ENCODE results near the gene PDE4B. TPM values are rescaled to one million over a fixed set of nuclear protein-coding genes. Genes with fewer than 3 reads are reported as not detected.

PDE4B gene
- polyA plus RNA-seq, 1 donor (not counting 4 experiments of a cell fraction or from before 2014, with no cell fraction given): 0.29 TPM

GRCh38 chr1:65764052-65764451, 28.6 kb upstream of the PDE4B start:
- H3K27ac ChIP-seq (ENCODE audit: control insufficient read depth, insufficient read depth, low read length): no peak overlapping the region
- H3K9me3 ChIP-seq (ENCODE audit: control insufficient read depth, low read depth, low read length): no peaks in the 10 kb centered on the region
- H3K79me2 ChIP-seq (ENCODE audit: control insufficient read depth, insufficient read depth, low read length): no peaks in the 10 kb centered on the region
- no peaks in the 10 kb centered on the region for H3K27me3 ChIP-seq (ENCODE audit: control insufficient read depth, extremely low read depth, insufficient read depth, low read length)
- no peaks in the 10 kb centered on the region for H3K9me1 ChIP-seq (ENCODE audit: control insufficient read depth, extremely low read depth, insufficient read depth, low read length)
- H3K4me1 ChIP-seq (ENCODE audit: control insufficient read depth, extremely low read depth, insufficient read depth, low read length): no peaks in the 10 kb centered on the region
- H3K9ac ChIP-seq (ENCODE audit: control insufficient read depth, extremely low read depth, insufficient read depth, low read length): no peak overlapping the region
- dilution Hi-C loops (cut with MboI; ENCODE audit: extremely low pct_ligation_motif_present, low sequenced_read_pairs): no loop called here
- H2AFZ ChIP-seq (ENCODE audit: control insufficient read depth, low read length): no peak overlapping the region
- DNase-seq (ENCODE audit: low read depth, low spot score): no peak
- TF ChIP-seq CTCF (optimal IDR thresholded peaks at IDR 0.05 in 1 of 3, IDR thresholded peaks at IDR 0.05 in 1 of 3, conservative IDR thresholded peaks at IDR 0.05 in 1 of 3; ENCODE audit: extremely low read depth in 1 of 3, insufficient read depth in 2 of 3, low read length in 3 of 3) (no peak), EZH2 (IDR thresholded peaks at IDR 0.05; ENCODE audit: low read length) (no peak)
- no peak overlapping the region for H3K4me2 ChIP-seq (ENCODE audit: control insufficient read depth, extremely low read depth, insufficient read depth, low read depth, low read length)
- FAIRE-seq: no peak
- no peaks in the 10 kb centered on the region for H4K20me1 ChIP-seq (ENCODE audit: control insufficient read depth, extremely low read depth, insufficient read depth, low read length)
- H3K4me3 ChIP-seq (ENCODE audit: control insufficient read depth in 2 of 3, extremely low read depth in 1 of 3, insufficient read depth in 2 of 3, low read depth in 1 of 3, low read length in 3 of 3): no peak overlapping the region
- H3K36me3 ChIP-seq (ENCODE audit: control insufficient read depth in 2 of 2, extremely low read depth in 1 of 2, insufficient read depth in 2 of 2, low read length in 2 of 2): no peaks in the 10 kb centered on the region

- Histone ChIP-seq H3K79me2 (ENCODE audit: control insufficient read depth, insufficient read depth, low read length) (no peaks in the 10 kb centered on the region), H3K9ac (ENCODE audit: control insufficient read depth, extremely low read depth, insufficient read depth, low read length) (no peak overlapping the region), H3K27ac (ENCODE audit: control insufficient read depth, insufficient read depth, low read length) (no peak overlapping the region), H2AFZ (ENCODE audit: control insufficient read depth, low read length) (no peak overlapping the region), H4K20me1 (ENCODE audit: control insufficient read depth, extremely low read depth, insufficient read depth, low read length) (no peaks in the 10 kb centered on the region), H3K4me3 (ENCODE audit: control insufficient read depth in 2 of 3, extremely low read depth in 1 of 3, insufficient read depth in 2 of 3, low read depth in 1 of 3, low read length in 3 of 3) (no peak overlapping the region), H3K9me1 (ENCODE audit: control insufficient read depth, extremely low read depth, insufficient read depth, low read length) (no peaks in the 10 kb centered on the region), H3K36me3 (ENCODE audit: control insufficient read depth in 2 of 2, extremely low read depth in 1 of 2, insufficient read depth in 2 of 2, low read length in 2 of 2) (no peaks in the 10 kb centered on the region), H3K4me2 (ENCODE audit: control insufficient read depth, extremely low read depth, insufficient read depth, low read depth, low read length) (no peak overlapping the region), H3K27me3 (ENCODE audit: control insufficient read depth, extremely low read depth, insufficient read depth, low read length) (no peaks in the 10 kb centered on the region), H3K9me3 (ENCODE audit: control insufficient read depth, low read depth, low read length) (no peaks in the 10 kb centered on the region), H3K4me1 (ENCODE audit: control insufficient read depth, extremely low read depth, insufficient read depth, low read length) (no peaks in the 10 kb centered on the region)
- FAIRE-seq (no peak), DNase-seq (ENCODE audit: low read depth, low spot score) (no peak)
- TF ChIP-seq CTCF (optimal IDR thresholded peaks at IDR 0.05 in 1 of 3, IDR thresholded peaks at IDR 0.05 in 1 of 3, conservative IDR thresholded peaks at IDR 0.05 in 1 of 3; ENCODE audit: extremely low read depth in 1 of 3, insufficient read depth in 2 of 3, low read length in 3 of 3) (no peak), EZH2 (IDR thresholded peaks at IDR 0.05; ENCODE audit: low read length) (no peak)
- dilution Hi-C loops (cut with MboI; ENCODE audit: extremely low pct_ligation_motif_present, low sequenced_read_pairs): no loop called here
Observed at GRCh38 chr1:65765631-65766030, 27.1 kb upstream of the PDE4B start.

Measured in keratinocyte (primary cell).